HCT116 (cell line): ENCODE data around the gene CRYGD. TPM values are rescaled to one million over a fixed set of nuclear protein-coding genes. Genes with fewer than 3 reads are reported as not detected.
"Not testable (repeated sequence)": the region's sequence is repeated elsewhere in the genome, so short reads cannot be mapped to it uniquely, and the experiment has no call there.

ENCODE experiments used
- ATAC-seq: fragments of 200-7000 bp; cut with Tn5 transposase; 2 replicates; pipeline ENCODE4 v1.9.1; 2020; ENCODE audit warnings: mild to moderate bottlenecking, moderate library complexity
- BruUV-seq: library from RNA; stranded (reverse); fragments of 400-500 nt; replicated peaks from 2 replicates; lab custom pipeline; 2021; lab: Mats Ljungman, UMichigan
- CTCF ChIA-PET: fragments of 300-600 bp; sonication (Branson Sonifier 250); formaldehyde crosslinking; loops from one replicate; lab custom pipeline; 2021; ENCODE audit warnings: antibody characterized with exemption; lab: Charles Lee
- POLR2A ChIA-PET: fragments of 300-600, 350-600 bp; sonication (Branson Sonifier 250); formaldehyde crosslinking; loops from one replicate; lab custom pipeline; 2021; ENCODE audit warnings: antibody characterized with exemption; lab: Charles Lee
- RAD21 ChIA-PET, 2 experiments: fragments of 300-600 bp; sonication (Branson Sonifier 250); formaldehyde crosslinking; loops; one replicate each; lab custom pipeline; 2023; ENCODE audit warnings: low total read pairs in 2 of 2; ENCODE audit not compliant: uncharacterized antibody in 2 of 2, unreplicated experiment in 2 of 2, low non-redundant PET in 1 of 2; lab: Charles Lee
- DNase-seq: peaks from one replicate; pipeline ENCODE4 v3.0.0-alpha.2; 2010; ENCODE audit warnings: low read depth, low spot score
- H2AFZ ChIP-seq: fragments of 200-600 bp; shearing (Covaris generic), sonication (generic); 2 replicates; pipeline ENCODE4 v1.6.1; 2017; ENCODE audit warnings: low read depth, mixed run types, mixed read lengths, antibody characterized with exemption, low read length; ENCODE audit not compliant: poor library complexity, severe bottlenecking
- H3K27ac ChIP-seq: 2 replicates; pipeline ENCODE4 v1.5.1; 2012; ENCODE audit warnings: low read depth, low read length
- H3K27me3 ChIP-seq: fragments of 200-600 bp; sonication (generic); 2 replicates; pipeline ENCODE4 v1.6.1; 2016; ENCODE audit warnings: mixed run types, low read length, mixed read lengths; ENCODE audit not compliant: insufficient read depth
- H3K36me3 ChIP-seq, 2 experiments: fragments of 200-500 bp in 1 of 2; fragments of 200-600 bp in 1 of 2; sonication (Bioruptor generic) in 1 of 2; sonication (generic) in 1 of 2; 2 replicates each; pipeline versions ENCODE4 v1.5.1 to v1.6.1; 2014 to 2016; ENCODE audit warnings: low read length in 2 of 2, inconsistent platforms in 1 of 2, mixed read lengths in 1 of 2, mixed run types in 1 of 2; ENCODE audit not compliant: insufficient read depth in 2 of 2, control insufficient read depth in 1 of 2
- H3K4me1 ChIP-seq, 2 experiments: fragments of 200-600 bp in 1 of 2; sonication (generic) in 1 of 2; 2 replicates each; pipeline versions ENCODE4 v1.5.1 to v1.6.1; 2012 to 2017; ENCODE audit warnings: low read length in 2 of 2, inconsistent platforms in 1 of 2, mild to moderate bottlenecking in 1 of 2, mixed read lengths in 1 of 2, mixed run types in 1 of 2, moderate library complexity in 1 of 2; ENCODE audit not compliant: insufficient read depth in 2 of 2, control insufficient read depth in 1 of 2
- H3K4me2 ChIP-seq: fragments of 200-600 bp; sonication (generic); 2 replicates; pipeline ENCODE4 v1.6.1; 2017; ENCODE audit warnings: mixed run types, low read length, mixed read lengths
- H3K4me3 ChIP-seq, 2 experiments: fragments of 200-600 bp in 1 of 2; sonication (generic) in 1 of 2; replicated peaks in 1 of 2; 2 replicates each; pipeline ENCODE4 v1.5.1; 2011 to 2016; ENCODE audit warnings: low read length in 2 of 2, control low read depth in 1 of 2, low read depth in 1 of 2, mild to moderate bottlenecking in 1 of 2, mixed read lengths in 1 of 2, mixed run types in 1 of 2
- H3K79me2 ChIP-seq: fragments of 200-600 bp; sonication (generic); 2 replicates; pipeline ENCODE4 v1.6.1; 2017; ENCODE audit warnings: mild to moderate bottlenecking, mixed run types, low read length, moderate library complexity, mixed read lengths; ENCODE audit not compliant: insufficient read depth
- H3K9ac ChIP-seq: fragments of 200-600 bp; sonication (generic); 2 replicates; pipeline ENCODE4 v1.6.1; 2016; ENCODE audit warnings: low read length, mixed read lengths
- H3K9me2 ChIP-seq: fragments of 200-600 bp; sonication (generic), shearing (Covaris generic); 2 replicates; pipeline ENCODE4 v1.6.1; 2017; ENCODE audit warnings: mixed run types, mild to moderate bottlenecking, moderate library complexity; ENCODE audit not compliant: insufficient read depth
- H3K9me3 ChIP-seq, 2 experiments: fragments of 200-500 bp in 1 of 2; fragments of 200-600 bp in 1 of 2; sonication (Bioruptor generic) in 1 of 2; sonication (generic) in 1 of 2; 2 replicates each; pipeline ENCODE4 v1.6.1; 2014 to 2017; ENCODE audit warnings: low read length in 2 of 2, mixed read lengths in 2 of 2, inconsistent platforms in 1 of 2, low read depth in 1 of 2, mild to moderate bottlenecking in 1 of 2, mixed run types in 1 of 2, moderate library complexity in 1 of 2; ENCODE audit not compliant: control insufficient read depth in 1 of 2, insufficient read depth in 1 of 2
- H4K20me1 ChIP-seq: fragments of 200-600 bp; sonication (generic), shearing (Covaris generic); 2 replicates; pipeline ENCODE4 v1.6.1; 2017; ENCODE audit warnings: mixed run types, mild to moderate bottlenecking, moderate library complexity; ENCODE audit not compliant: insufficient read depth
- ATF3 ChIP-seq: IDR thresholded peaks from 2 replicates; pipeline ENCODE4 v1.6.1; 2012
- CBX3 ChIP-seq: IDR thresholded peaks from 2 replicates; pipeline ENCODE4 v1.6.1; 2012; ENCODE audit warnings: low read depth
- CTCF ChIP-seq, 3 experiments: fragments of 200-600 bp in 1 of 3; sonication (generic) in 1 of 3; IDR thresholded peaks in 2 of 3; conservative IDR thresholded peaks in 1 of 3; 2 replicates each; pipeline ENCODE4 v1.5.1; 2012 to 2017; ENCODE audit warnings: low read depth in 2 of 3, low read length in 2 of 3, antibody characterized with exemption in 1 of 3, borderline replicate concordance in 1 of 3, control low read depth in 1 of 3, mild to moderate bottlenecking in 1 of 3, mixed read lengths in 1 of 3, mixed run types in 1 of 3, moderate library complexity in 1 of 3; ENCODE audit not compliant: insufficient read depth in 1 of 3
- EGR1 ChIP-seq: IDR thresholded peaks from 2 replicates; pipeline ENCODE4 v1.6.1; 2012; ENCODE audit warnings: low read depth
- ELF1 ChIP-seq: IDR thresholded peaks from 2 replicates; pipeline ENCODE4 v1.6.1; 2012; ENCODE audit warnings: low read depth, borderline replicate concordance
- EZH2 ChIP-seq: fragments of 200-600 bp; sonication (generic); IDR thresholded peaks from 2 replicates; pipeline ENCODE4 v1.6.1; 2017; ENCODE audit warnings: antibody characterized with exemption, mixed run types
- EZH2phosphoT487 ChIP-seq: fragments of 200-600 bp; IDR thresholded peaks from 2 replicates; pipeline ENCODE4 v1.6.1; 2018; ENCODE audit warnings: antibody characterized with exemption, borderline replicate concordance
- FOSL1 ChIP-seq: IDR thresholded peaks from 2 replicates; pipeline ENCODE4 v1.6.1; 2012; ENCODE audit warnings: low read depth
- MAX ChIP-seq: IDR thresholded peaks from 2 replicates; pipeline ENCODE4 v1.6.1; 2012
- POLR2A ChIP-seq: IDR thresholded peaks from 2 replicates; pipeline ENCODE4 v1.7.0; 2011; ENCODE audit warnings: borderline replicate concordance; ENCODE audit not compliant: insufficient read depth, insufficient read length; ENCODE audit errors: extremely low read depth
- POLR2AphosphoS5 ChIP-seq: IDR thresholded peaks from 2 replicates; pipeline ENCODE4 v1.6.1; 2011; ENCODE audit warnings: mild to moderate bottlenecking, low read depth, low read length, moderate library complexity
- RAD21 ChIP-seq: IDR thresholded peaks from 2 replicates; pipeline ENCODE4 v1.6.1; 2012; ENCODE audit warnings: low read depth, mild to moderate bottlenecking
- SIN3A ChIP-seq: IDR thresholded peaks from 2 replicates; pipeline ENCODE4 v1.6.1; 2012; ENCODE audit warnings: low read depth
- SP1 ChIP-seq: IDR thresholded peaks from 2 replicates; pipeline ENCODE4 v1.6.1; 2012; ENCODE audit warnings: low read depth
- TCF7L2 ChIP-seq: IDR thresholded peaks from 2 replicates; pipeline ENCODE4 v1.7.0; 2011; ENCODE audit warnings: borderline replicate concordance, inconsistent platforms; ENCODE audit not compliant: insufficient read depth, insufficient read length; ENCODE audit errors: extremely low read depth
- YY1 ChIP-seq: IDR thresholded peaks from 2 replicates; pipeline ENCODE4 v1.6.1; 2011; ENCODE audit warnings: low read length, low read depth, moderate library complexity, mild to moderate bottlenecking; ENCODE audit not compliant: insufficient replicate concordance; ENCODE audit errors: extremely low read depth
- ZFX ChIP-seq: fragments of 450-650 bp; IDR thresholded peaks from 2 replicates; pipeline ENCODE4 v1.6.1; 2017
- ZNF274 ChIP-seq: fragments of 200-500 bp; sonication (Bioruptor generic); IDR thresholded peaks from 2 replicates; pipeline ENCODE4 v1.6.1; 2014; ENCODE audit warnings: mild to moderate bottlenecking, low read depth, low read length, inconsistent platforms
- intact Hi-C: fragments of 100-400 bp; cut with micrococcal nuclease; formaldehyde crosslinking; loops from 2 replicates; pipeline ENCODE4 v1.10.0; 2022
- total RNA-seq: library from RNA; stranded (reverse); gene quantifications from one replicate; pipeline ENCODE4 v1.2.1, GENCODE V29; 2021; ENCODE audit not compliant: unreplicated experiment
- TF ChIP-seq, protein P1 (sequence below): IDR thresholded peaks from 2 replicates; pipeline ENCODE4 v1.6.1; 2011; ENCODE audit warnings: mild to moderate bottlenecking, low read length, moderate library complexity; ENCODE audit not compliant: insufficient replicate concordance; ENCODE audit errors: extremely low read depth

CRYGD gene
- total RNA-seq, 1 experiment from 2014 or later = not detected

- RAD21 ChIA-PET, H4K20me1 ChIP-seq, H2AFZ ChIP-seq, DNase-seq, POLR2A ChIA-PET, H3K27ac ChIP-seq, intact Hi-C loops, H3K79me2 ChIP-seq, H3K4me1 ChIP-seq, H3K4me3 ChIP-seq, H3K27me3 ChIP-seq, H3K9ac ChIP-seq, ATAC-seq, H3K9me3 ChIP-seq, CTCF ChIA-PET, H3K9me2 ChIP-seq, H3K4me2 ChIP-seq, BruUV-seq, H3K36me3 ChIP-seq: not testable (repeated sequence)
Measured at GRCh38 chr2:208098701-208099100, 25.6 kb downstream of the CRYGD start.

- no peak overlapping the region for H2AFZ ChIP-seq
- ChIA-PET CTCF (no interaction called here), RAD21 (no interaction called here), POLR2A (no interaction called here)
- no peaks in the 10 kb centered on the region for H3K9me2 ChIP-seq
- peaks cover 0 to 5% of the 10 kb centered on the region in 2 experiments; a peak in 1 of 4 replicates for H3K4me1 ChIP-seq
- H3K4me3 ChIP-seq = no peak overlapping the region
- no peak for DNase-seq
- H3K9me3 ChIP-seq = no peaks in the 10 kb centered on the region
- H3K9ac ChIP-seq = no peak overlapping the region
- ATAC-seq = no peak
- H3K27me3 ChIP-seq = no peaks in the 10 kb centered on the region
- no peak overlapping the region for H3K27ac ChIP-seq
- no peaks in the 10 kb centered on the region for H3K36me3 ChIP-seq
- intact Hi-C loops = no loop called here
- H3K79me2 ChIP-seq = no peaks in the 10 kb centered on the region
- no peaks in the 10 kb centered on the region for H4K20me1 ChIP-seq
- no peak overlapping the region for H3K4me2 ChIP-seq
- BruUV-seq = no TSS peak
- TF ChIP-seq ZNF274 (no peak), RAD21 (no peak), YY1 (no peak), ELF1 (no peak), CBX3 (no peak), TCF7L2 (no peak), CTCF (IDR thresholded peaks at IDR 0.05 in 2 of 3, conservative IDR thresholded peaks at IDR 0.05 in 1 of 3; ENCODE audit: borderline replicate concordance in 1 of 3, insufficient read depth in 1 of 3, low read depth in 2 of 3, low read length in 2 of 3) (no peak), EZH2 (no peak), ATF3 (no peak), POLR2A (no peak), FOSL1 (no peak), EZH2phosphoT487 (no peak), MAX (no peak), SIN3A (no peak), POLR2AphosphoS5 (no peak), SP1 (no peak), ZFX (no peak), EGR1 (no peak)
- TF ChIP-seq, protein P1, sequence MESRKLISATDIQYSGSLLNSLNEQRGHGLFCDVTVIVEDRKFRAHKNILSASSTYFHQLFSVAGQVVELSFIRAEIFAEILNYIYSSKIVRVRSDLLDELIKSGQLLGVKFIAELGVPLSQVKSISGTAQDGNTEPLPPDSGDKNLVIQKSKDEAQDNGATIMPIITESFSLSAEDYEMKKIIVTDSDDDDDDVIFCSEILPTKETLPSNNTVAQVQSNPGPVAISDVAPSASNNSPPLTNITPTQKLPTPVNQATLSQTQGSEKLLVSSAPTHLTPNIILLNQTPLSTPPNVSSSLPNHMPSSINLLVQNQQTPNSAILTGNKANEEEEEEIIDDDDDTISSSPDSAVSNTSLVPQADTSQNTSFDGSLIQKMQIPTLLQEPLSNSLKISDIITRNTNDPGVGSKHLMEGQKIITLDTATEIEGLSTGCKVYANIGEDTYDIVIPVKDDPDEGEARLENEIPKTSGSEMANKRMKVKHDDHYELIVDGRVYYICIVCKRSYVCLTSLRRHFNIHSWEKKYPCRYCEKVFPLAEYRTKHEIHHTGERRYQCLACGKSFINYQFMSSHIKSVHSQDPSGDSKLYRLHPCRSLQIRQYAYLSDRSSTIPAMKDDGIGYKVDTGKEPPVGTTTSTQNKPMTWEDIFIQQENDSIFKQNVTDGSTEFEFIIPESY = no peak
Measured at GRCh38 chr2:208098267-208098666, 26.1 kb downstream of the CRYGD start.
